ENCODE measurements around the gene DDX49.

DNA sequence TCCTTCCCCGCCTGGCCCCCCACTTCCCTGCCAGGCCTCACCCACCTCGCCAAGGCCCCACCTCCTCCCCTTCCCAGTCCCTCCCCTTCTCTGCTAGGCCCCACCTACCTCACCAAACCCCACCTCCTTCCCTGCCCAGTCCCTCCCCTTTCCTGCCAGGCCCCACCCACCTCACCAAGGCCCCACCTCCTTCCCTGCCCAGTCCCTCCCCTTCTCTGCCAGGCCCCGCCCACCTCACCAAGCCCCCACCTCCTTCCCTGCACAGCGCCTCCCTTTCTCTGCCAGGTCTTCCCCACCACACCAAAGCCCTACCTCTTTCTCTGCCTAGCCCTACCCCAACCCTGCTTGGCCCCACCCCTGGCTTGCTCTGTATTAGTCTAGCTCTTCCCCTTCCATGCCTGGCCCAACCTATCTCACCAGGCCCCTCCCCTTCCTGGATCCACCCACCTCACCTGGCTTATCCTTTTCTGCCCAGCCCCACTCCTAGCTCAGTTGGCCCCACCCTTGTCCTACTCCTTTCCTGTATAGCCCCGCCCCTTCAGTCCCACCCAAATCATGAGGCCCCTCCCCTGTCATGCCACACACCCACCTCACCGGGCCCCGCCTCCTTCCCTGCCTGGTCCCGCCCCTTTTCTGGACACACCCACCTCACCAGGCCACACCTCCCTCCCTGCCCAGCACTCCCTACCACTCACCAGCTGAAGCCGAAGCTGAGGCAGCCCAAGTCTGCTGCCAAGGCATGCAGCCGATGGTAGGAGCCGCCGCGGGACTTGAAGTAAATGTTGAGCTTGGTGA, 39.7 kb upstream of the DDX49 start:
- TF ChIP-seq, protein P1, sequence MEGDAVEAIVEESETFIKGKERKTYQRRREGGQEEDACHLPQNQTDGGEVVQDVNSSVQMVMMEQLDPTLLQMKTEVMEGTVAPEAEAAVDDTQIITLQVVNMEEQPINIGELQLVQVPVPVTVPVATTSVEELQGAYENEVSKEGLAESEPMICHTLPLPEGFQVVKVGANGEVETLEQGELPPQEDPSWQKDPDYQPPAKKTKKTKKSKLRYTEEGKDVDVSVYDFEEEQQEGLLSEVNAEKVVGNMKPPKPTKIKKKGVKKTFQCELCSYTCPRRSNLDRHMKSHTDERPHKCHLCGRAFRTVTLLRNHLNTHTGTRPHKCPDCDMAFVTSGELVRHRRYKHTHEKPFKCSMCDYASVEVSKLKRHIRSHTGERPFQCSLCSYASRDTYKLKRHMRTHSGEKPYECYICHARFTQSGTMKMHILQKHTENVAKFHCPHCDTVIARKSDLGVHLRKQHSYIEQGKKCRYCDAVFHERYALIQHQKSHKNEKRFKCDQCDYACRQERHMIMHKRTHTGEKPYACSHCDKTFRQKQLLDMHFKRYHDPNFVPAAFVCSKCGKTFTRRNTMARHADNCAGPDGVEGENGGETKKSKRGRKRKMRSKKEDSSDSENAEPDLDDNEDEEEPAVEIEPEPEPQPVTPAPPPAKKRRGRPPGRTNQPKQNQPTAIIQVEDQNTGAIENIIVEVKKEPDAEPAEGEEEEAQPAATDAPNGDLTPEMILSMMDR (IDR thresholded peaks at IDR 0.05), result no peak
- no peak for TF ChIP-seq POLR2A (IDR thresholded peaks at IDR 0.05)
